Measurements from ENCODE around the gene KCNT1.

GRCh38 chr9:135736272-135736978, 34.4 kb downstream of the KCNT1 start:
- TF ChIP-seq TAF1 (IDR thresholded peaks at IDR 0.05; ENCODE audit: borderline replicate concordance, insufficient read depth, low read length), result no peak
- no peak for TF ChIP-seq POLR2AphosphoS5 (IDR thresholded peaks at IDR 0.05; ENCODE audit: low read depth, low read length)

Data from PFSK-1 (cell line).